ENCODE results near the gene SLC25A24. TPM values are rescaled to one million over a fixed set of nuclear protein-coding genes. Genes with fewer than 3 reads are reported as not detected.
"Not testable (repeated sequence)": the region's sequence is repeated elsewhere in the genome, so short reads cannot be mapped to it uniquely, and the experiment has no call there.

The SLC25A24 gene
- total RNA-seq, 2 donors from 2014 or later: 55.5 to 94.6 TPM

GRCh38 chr1:108151548-108151947 is 48.6 kb downstream of the SLC25A24 start:
- TF ChIP-seq CTCF (IDR thresholded peaks at IDR 0.05): no peak
- Histone ChIP-seq H3K36me3 (peaks cover 9% of the 10 kb centered on the region), H3K9ac (ENCODE audit: low read depth in 2 of 2, low read length in 2 of 2) (no peak overlapping the region), H3K4me1 (no peaks in the 10 kb centered on the region), H3K27me3 (no peaks in the 10 kb centered on the region), H3K4me3 (no peak overlapping the region), H3K9me3 (no peaks in the 10 kb centered on the region), H3K27ac (no peak overlapping the region)
- DNase-seq: no peak
- intact Hi-C loops (cut with DNase I): no loop called here

- Histone ChIP-seq H3K4me3 (no peak overlapping the region), H3K9ac (ENCODE audit: low read depth in 2 of 2, low read length in 2 of 2) (no peak overlapping the region), H3K4me1 (no peaks in the 10 kb centered on the region), H3K27me3 (no peaks in the 10 kb centered on the region), H3K36me3 (peaks cover 9% of the 10 kb centered on the region), H3K9me3 (no peaks in the 10 kb centered on the region), H3K27ac (no peak overlapping the region)
- intact Hi-C loops (cut with DNase I): no loop called here
- DNase-seq: no peak
- no peak for TF ChIP-seq CTCF (IDR thresholded peaks at IDR 0.05)
Measured at GRCh38 chr1:108149796-108150467, 50.2 kb downstream of the SLC25A24 start.

GRCh38 chr1:108144569-108144968 is 55.6 kb downstream of the SLC25A24 start:
- H3K27ac ChIP-seq; DNase-seq; H3K4me1 ChIP-seq; H3K9ac ChIP-seq (ENCODE audit: low read depth in 2 of 2, low read length in 2 of 2); H3K4me3 ChIP-seq; H3K27me3 ChIP-seq; H3K9me3 ChIP-seq; intact Hi-C loops (cut with DNase I); H3K36me3 ChIP-seq: not testable (repeated sequence)

GRCh38 chr1:108142773-108143394 is 57.3 kb downstream of the SLC25A24 start:
- peaks cover 6% of the 10 kb centered on the region for H3K36me3 ChIP-seq
- H3K27ac ChIP-seq: no peak overlapping the region
- no peak overlapping the region for H3K9ac ChIP-seq (ENCODE audit: low read depth in 2 of 2, low read length in 2 of 2)
- no peaks in the 10 kb centered on the region for H3K27me3 ChIP-seq
- H3K9me3 ChIP-seq: no peaks in the 10 kb centered on the region
- intact Hi-C loops (cut with DNase I): no loop called here
- no peak for DNase-seq
- no peaks in the 10 kb centered on the region for H3K4me1 ChIP-seq
- H3K4me3 ChIP-seq: no peak overlapping the region
- no peak for TF ChIP-seq CTCF (IDR thresholded peaks at IDR 0.05)

- Histone ChIP-seq H3K36me3 (peaks cover under 1% of the 10 kb centered on the region), H3K9me3 (no peaks in the 10 kb centered on the region), H3K4me3 (no peak overlapping the region), H3K4me1 (no peaks in the 10 kb centered on the region), H3K27me3 (no peaks in the 10 kb centered on the region), H3K27ac (no peak overlapping the region), H3K9ac (ENCODE audit: low read depth in 2 of 2, low read length in 2 of 2) (no peak overlapping the region)
- intact Hi-C loops (cut with DNase I): no loop called here
- no peak for DNase-seq
- TF ChIP-seq CTCF (IDR thresholded peaks at IDR 0.05): no peak
Measured at GRCh38 chr1:108142258-108142657, 57.9 kb downstream of the SLC25A24 start.

- Histone ChIP-seq H3K36me3 (no peaks in the 10 kb centered on the region), H3K27ac (no peak overlapping the region), H3K9me3 (no peaks in the 10 kb centered on the region), H3K27me3 (no peaks in the 10 kb centered on the region), H3K4me3 (no peak overlapping the region), H3K4me1 (no peaks in the 10 kb centered on the region), H3K9ac (ENCODE audit: low read depth in 2 of 2, low read length in 2 of 2) (no peak overlapping the region)
- TF ChIP-seq CTCF (IDR thresholded peaks at IDR 0.05): no peak
- no peak for DNase-seq
- intact Hi-C loops (cut with DNase I): no loop called here
Measured at GRCh38 chr1:108141621-108142020, 58.5 kb downstream of the SLC25A24 start.
